ENCODE measurements around the gene ISG20. TPM values are rescaled to one million over a fixed set of nuclear protein-coding genes. Genes with fewer than 3 reads are reported as not detected.

The ISG20 gene
- total RNA-seq: 3.8 and 8.2 TPM in 2 replicates

DNA sequence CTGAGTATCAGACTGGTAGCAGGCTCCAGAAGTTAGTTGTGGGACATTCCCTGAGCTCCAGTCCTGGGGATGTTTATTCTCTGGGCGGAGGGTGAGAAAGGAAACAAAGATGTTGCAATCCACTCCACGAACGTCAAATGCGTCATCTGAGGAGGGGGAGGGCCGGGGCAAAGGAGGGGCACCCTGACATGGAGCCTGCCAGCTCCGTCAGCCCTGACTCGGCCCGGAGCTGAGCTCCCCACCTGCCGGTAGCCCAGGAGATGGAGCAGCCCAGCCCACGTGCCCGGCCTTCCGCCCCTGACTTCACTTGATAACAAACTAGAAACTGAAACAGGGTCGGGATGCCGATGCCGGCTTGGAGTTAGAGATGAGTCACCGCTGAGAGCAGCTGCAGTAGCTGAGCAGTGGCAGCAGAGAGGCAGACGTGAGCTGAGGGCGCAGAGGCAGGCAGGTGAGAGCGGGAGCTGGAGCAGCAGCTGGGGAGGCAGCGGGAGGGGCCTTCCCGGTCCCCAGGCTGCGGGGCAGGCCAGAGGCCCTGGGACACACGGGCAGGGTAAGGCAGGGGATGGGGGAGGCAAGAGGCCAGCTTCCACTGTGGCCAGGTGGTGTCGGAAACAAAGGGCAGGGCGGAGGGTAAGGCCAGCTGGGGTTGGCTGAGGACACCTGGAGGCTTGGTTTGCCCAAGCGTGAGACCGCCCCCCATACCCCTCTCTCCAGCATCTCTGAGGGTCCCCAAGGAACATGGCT lies at the start of gene ISG20:
Gene ISG20 (plus strand): TSS at position 391 of the 747 bp plus-strand sequence. CDS start 351 bp downstream, at position 742.

DNA sequence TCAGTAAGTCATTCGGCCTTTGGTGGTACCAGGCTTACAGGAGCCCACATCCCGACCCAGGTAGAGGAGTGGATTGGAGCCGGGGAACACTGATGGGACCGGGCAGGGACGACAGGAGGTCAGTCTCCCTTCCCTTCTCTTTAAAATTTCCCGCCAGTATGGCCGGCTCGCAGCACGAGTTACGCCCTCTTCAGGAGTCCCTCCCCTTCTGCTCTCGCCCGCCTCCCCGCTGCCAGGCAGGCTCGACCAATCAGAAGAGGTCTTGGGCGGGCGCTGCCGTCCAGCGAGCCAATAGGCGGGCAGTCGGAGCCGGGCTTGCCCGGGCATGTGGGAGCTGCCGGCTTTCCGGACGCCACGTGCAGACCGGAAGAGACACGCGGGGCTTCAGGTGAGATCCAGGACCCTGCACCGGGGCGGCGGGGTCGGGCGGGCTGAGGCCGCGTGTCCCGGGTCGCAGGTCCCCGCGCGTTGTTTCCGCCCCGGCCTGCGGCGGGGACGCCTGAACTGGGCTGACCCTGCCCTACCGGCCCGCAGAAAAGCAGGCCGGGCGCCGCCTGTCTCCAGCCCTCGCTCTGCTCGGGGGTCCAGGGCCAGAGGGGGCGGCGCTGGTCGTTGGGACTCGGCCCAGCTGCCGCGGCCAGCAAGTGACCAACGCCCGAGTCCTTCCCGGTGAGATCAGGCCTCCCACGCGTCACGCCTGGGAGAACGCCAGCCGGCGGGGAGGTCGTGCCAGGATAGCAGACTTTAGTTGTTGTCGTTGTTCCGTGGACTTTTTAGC lies 17.6 kb upstream of the ISG20 start, which contains the start of gene AEN:
Gene AEN (plus strand): TSS at position 346 of the 778 bp plus-strand sequence. CDS start 4,870 bp downstream, outside the sequence.

Other genes starting within 250 kb of the ISG20 start
- 8.0 and 18.1 TPM in 2 replicates for gene MRPL46, start 171.6 kb upstream of the ISG20 start, total RNA-seq
- 19.2 and 29.4 TPM in 2 replicates for gene MRPS11, start 171.3 kb upstream of the ISG20 start, total RNA-seq
- gene DET1, start 92.3 kb upstream of the ISG20 start, total RNA-seq: 5.1 and 6.1 TPM in 2 replicates
- gene AEN, start 17.7 kb upstream of the ISG20 start, total RNA-seq: 15.1 and 19.4 TPM in 2 replicates
- gene ACAN, start 164.4 kb downstream of the ISG20 start, total RNA-seq: not detected in 2 replicates